Ascending aorta (tissue), 2 donors: ENCODE data around the gene MCC. TPM values are rescaled to one million over a fixed set of nuclear protein-coding genes. Genes with fewer than 3 reads are reported as not detected.

Experiments
- DNase-seq, 2 donors: peaks; one replicate each; pipeline ENCODE4 v3.0.0-alpha.2; 2019; ENCODE audit warnings: low spot score in 2 of 2
- H3K27ac ChIP-seq, 2 donors: fragments of 200-600 bp; sonication (generic); one replicate each; pipeline ENCODE4 v1.5.1; 2016 to 2017; ENCODE audit warnings: mild to moderate bottlenecking in 1 of 2
- H3K27me3 ChIP-seq: fragments of 200-600 bp; sonication (generic); one replicate; pipeline ENCODE4 v1.5.1; 2017
- H3K36me3 ChIP-seq, 2 donors: fragments of 200-600 bp; sonication (generic); one replicate each; pipeline ENCODE4 v1.5.1; 2016
- H3K4me1 ChIP-seq, 2 donors: fragments of 200-600 bp; sonication (generic); one replicate each; pipeline ENCODE4 v1.5.1; 2016 to 2017; ENCODE audit warnings: mild to moderate bottlenecking in 1 of 2
- H3K4me3 ChIP-seq, 2 donors: fragments of 200-600 bp; sonication (generic); one replicate each; pipeline ENCODE4 v1.5.1; 2016 to 2017; ENCODE audit warnings: mild to moderate bottlenecking in 1 of 2
- H3K9me3 ChIP-seq, 2 donors: fragments of 200-600 bp; sonication (generic); one replicate each; pipeline ENCODE4 v1.5.1; 2016
- CTCF ChIP-seq, 3 experiments: fragments of 200-600 bp in 2 of 3; fragments of 450-650 bp in 1 of 3; sonication (generic) in 2 of 3; IDR thresholded peaks; one replicate each; pipeline ENCODE4 v1.5.1; 2016 to 2019; ENCODE audit warnings: antibody characterized with exemption in 3 of 3, mild to moderate bottlenecking in 1 of 3, moderate library complexity in 1 of 3
- intact Hi-C: fragments of 100-400 bp; cut with DNase I; formaldehyde crosslinking; loops from one replicate; pipeline ENCODE4 v1.15.1; 2023
- total RNA-seq: library from RNA; depleted of rRNA; stranded (reverse); fragments of >200 nt; gene quantifications from one replicate; pipeline ENCODE4 v1.1.0, GENCODE V29; 2016

The MCC gene
- total RNA-seq, 1 donor from 2014 or later = 67.9 TPM

- intact Hi-C loops = no loop called here
- no peak overlapping the region for H3K27ac ChIP-seq
- DNase-seq = no peak
- H3K4me1 ChIP-seq = no peaks in the 10 kb centered on the region
- no peak overlapping the region for H3K4me3 ChIP-seq
- H3K27me3 ChIP-seq = no peaks in the 10 kb centered on the region
- no peak for TF ChIP-seq CTCF (IDR thresholded peaks at IDR 0.05)
- no peaks in the 10 kb centered on the region for H3K36me3 ChIP-seq
- H3K9me3 ChIP-seq = no peaks in the 10 kb centered on the region
Observed at GRCh38 chr5:113437111-113437510, 51.1 kb downstream of the MCC start.

GRCh38 chr5:113435575-113435974 is 52.7 kb downstream of the MCC start:
- Histone ChIP-seq H3K27me3 (no peaks in the 10 kb centered on the region), H3K36me3 (no peaks in the 10 kb centered on the region), H3K4me1 (no peaks in the 10 kb centered on the region), H3K27ac (no peak overlapping the region), H3K9me3 (no peaks in the 10 kb centered on the region), H3K4me3 (no peak overlapping the region)
- no peak for DNase-seq
- no peak for TF ChIP-seq CTCF (IDR thresholded peaks at IDR 0.05)
- intact Hi-C loops = no loop called here

GRCh38 chr5:113434889-113435288 is 53.4 kb downstream of the MCC start, which contains the start of gene TSSK1B:
Gene TSSK1B (minus strand): TSS chr5:113434989. CDS start chr5:113434839, 150 bp downstream.
- Histone ChIP-seq H3K4me3 (no peak within 1 kb of the TSS), H3K27ac (no peak within 1 kb of the TSS), H3K36me3 (no peaks in the 10 kb centered on the region), H3K27me3 (no peaks in the 10 kb centered on the region), H3K4me1 (no peaks in the 10 kb centered on the region), H3K9me3 (no peaks in the 10 kb centered on the region)
- DNase-seq = no peak
- intact Hi-C loops = no loop called here
- TF ChIP-seq CTCF (IDR thresholded peaks at IDR 0.05) = no peak

GRCh38 chr5:113433862-113434612 is 54.2 kb downstream of the MCC start:
- no peaks in the 10 kb centered on the region for H3K4me1 ChIP-seq
- no peak for DNase-seq
- H3K27ac ChIP-seq = no peak overlapping the region
- no peak overlapping the region for H3K4me3 ChIP-seq
- H3K9me3 ChIP-seq = no peaks in the 10 kb centered on the region
- intact Hi-C loops = no loop called here
- no peaks in the 10 kb centered on the region for H3K27me3 ChIP-seq
- no peaks in the 10 kb centered on the region for H3K36me3 ChIP-seq
- no peak for TF ChIP-seq CTCF (IDR thresholded peaks at IDR 0.05)

GRCh38 chr5:113433071-113433470 is 55.2 kb downstream of the MCC start:
- intact Hi-C loops = no loop called here
- TF ChIP-seq CTCF (IDR thresholded peaks at IDR 0.05) = no peak
- Histone ChIP-seq H3K4me3 (no peak overlapping the region), H3K27me3 (no peaks in the 10 kb centered on the region), H3K36me3 (no peaks in the 10 kb centered on the region), H3K27ac (no peak overlapping the region), H3K9me3 (no peaks in the 10 kb centered on the region), H3K4me1 (no peaks in the 10 kb centered on the region)
- DNase-seq = no peak
